A549 (cell line): Measurements from ENCODE around the gene LILRA5.

Experiments used
- CEBPB ChIP-seq, 2 experiments: fragments of >200 bp in 1 of 2; sonication (Bioruptor Twin) in 1 of 2; formaldehyde crosslinking in 1 of 2; IDR thresholded peaks; 2 replicates each; pipeline ENCODE4 v1.6.1; 2012 to 2016
- EP300 ChIP-seq, 2 experiments: fragments of >200 bp; sonication (Bioruptor Twin); formaldehyde crosslinking; IDR thresholded peaks; 2 replicates in 1 of 2; 3 replicates in 1 of 2; pipeline ENCODE4 v1.6.1; 2016 to 2017
- MYC ChIP-seq: IDR thresholded peaks from 2 replicates; pipeline ENCODE4 v1.6.1; 2012; ENCODE audit warnings: mild to moderate bottlenecking, inconsistent platforms, low read length, improper control_type of control experiment, borderline replicate concordance
- RCOR1 ChIP-seq: fragments of 150-350 bp; IDR thresholded peaks from 2 replicates; pipeline ENCODE4 v1.6.1; 2014; ENCODE audit warnings: antibody characterized with exemption, low read length, low read depth
- TF ChIP-seq, protein P1 (sequence below): fragments of 200-600 bp; sonication (generic); IDR thresholded peaks from 2 replicates; pipeline ENCODE4 v1.6.1; 2016; ENCODE audit warnings: antibody characterized with exemption, mild to moderate bottlenecking, moderate library complexity
- TF ChIP-seq, protein P2 (sequence below): fragments of >200 bp; sonication (Bioruptor Twin); formaldehyde crosslinking; IDR thresholded peaks from 3 replicates; pipeline ENCODE4 v1.5.1; 2016
- TF ChIP-seq, protein P3 (sequence below): fragments of 250-450 bp; sonication (Bioruptor Pico); IDR thresholded peaks from 2 replicates; pipeline ENCODE4 v1.5.0; 2020; ENCODE audit warnings: low read depth, mild to moderate bottlenecking, moderate library complexity
- TF ChIP-seq, protein P4 (sequence below): fragments of 450-650 bp; IDR thresholded peaks from 2 replicates; pipeline ENCODE4 v1.6.1; 2014; ENCODE audit warnings: antibody characterized with exemption

DNA sequence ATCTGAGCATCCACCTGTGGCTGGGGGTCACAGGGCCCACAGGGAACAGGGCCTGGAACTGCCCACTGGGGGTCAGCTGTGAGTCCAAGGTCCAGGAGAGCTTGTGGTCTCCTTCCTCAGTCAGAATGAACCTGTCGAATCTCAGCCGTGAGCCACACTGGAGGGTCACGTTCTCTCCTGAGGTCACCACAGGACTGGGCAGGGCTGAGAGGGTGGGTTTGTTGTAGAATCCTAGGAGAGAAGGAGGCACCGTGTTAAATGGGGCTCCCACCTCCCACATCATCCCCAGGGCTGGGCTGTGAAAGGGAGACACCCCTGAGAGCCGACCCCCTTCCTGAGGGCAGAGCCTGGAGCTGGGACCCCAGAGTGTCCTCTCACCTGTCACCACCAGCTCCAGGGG is 1.5 kb downstream of the LILRA5 start:
- TF ChIP-seq, protein P1, sequence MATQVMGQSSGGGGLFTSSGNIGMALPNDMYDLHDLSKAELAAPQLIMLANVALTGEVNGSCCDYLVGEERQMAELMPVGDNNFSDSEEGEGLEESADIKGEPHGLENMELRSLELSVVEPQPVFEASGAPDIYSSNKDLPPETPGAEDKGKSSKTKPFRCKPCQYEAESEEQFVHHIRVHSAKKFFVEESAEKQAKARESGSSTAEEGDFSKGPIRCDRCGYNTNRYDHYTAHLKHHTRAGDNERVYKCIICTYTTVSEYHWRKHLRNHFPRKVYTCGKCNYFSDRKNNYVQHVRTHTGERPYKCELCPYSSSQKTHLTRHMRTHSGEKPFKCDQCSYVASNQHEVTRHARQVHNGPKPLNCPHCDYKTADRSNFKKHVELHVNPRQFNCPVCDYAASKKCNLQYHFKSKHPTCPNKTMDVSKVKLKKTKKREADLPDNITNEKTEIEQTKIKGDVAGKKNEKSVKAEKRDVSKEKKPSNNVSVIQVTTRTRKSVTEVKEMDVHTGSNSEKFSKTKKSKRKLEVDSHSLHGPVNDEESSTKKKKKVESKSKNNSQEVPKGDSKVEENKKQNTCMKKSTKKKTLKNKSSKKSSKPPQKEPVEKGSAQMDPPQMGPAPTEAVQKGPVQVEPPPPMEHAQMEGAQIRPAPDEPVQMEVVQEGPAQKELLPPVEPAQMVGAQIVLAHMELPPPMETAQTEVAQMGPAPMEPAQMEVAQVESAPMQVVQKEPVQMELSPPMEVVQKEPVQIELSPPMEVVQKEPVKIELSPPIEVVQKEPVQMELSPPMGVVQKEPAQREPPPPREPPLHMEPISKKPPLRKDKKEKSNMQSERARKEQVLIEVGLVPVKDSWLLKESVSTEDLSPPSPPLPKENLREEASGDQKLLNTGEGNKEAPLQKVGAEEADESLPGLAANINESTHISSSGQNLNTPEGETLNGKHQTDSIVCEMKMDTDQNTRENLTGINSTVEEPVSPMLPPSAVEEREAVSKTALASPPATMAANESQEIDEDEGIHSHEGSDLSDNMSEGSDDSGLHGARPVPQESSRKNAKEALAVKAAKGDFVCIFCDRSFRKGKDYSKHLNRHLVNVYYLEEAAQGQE, result no peak
- TF ChIP-seq, protein P2, sequence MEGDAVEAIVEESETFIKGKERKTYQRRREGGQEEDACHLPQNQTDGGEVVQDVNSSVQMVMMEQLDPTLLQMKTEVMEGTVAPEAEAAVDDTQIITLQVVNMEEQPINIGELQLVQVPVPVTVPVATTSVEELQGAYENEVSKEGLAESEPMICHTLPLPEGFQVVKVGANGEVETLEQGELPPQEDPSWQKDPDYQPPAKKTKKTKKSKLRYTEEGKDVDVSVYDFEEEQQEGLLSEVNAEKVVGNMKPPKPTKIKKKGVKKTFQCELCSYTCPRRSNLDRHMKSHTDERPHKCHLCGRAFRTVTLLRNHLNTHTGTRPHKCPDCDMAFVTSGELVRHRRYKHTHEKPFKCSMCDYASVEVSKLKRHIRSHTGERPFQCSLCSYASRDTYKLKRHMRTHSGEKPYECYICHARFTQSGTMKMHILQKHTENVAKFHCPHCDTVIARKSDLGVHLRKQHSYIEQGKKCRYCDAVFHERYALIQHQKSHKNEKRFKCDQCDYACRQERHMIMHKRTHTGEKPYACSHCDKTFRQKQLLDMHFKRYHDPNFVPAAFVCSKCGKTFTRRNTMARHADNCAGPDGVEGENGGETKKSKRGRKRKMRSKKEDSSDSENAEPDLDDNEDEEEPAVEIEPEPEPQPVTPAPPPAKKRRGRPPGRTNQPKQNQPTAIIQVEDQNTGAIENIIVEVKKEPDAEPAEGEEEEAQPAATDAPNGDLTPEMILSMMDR, result no peak
- TF ChIP-seq, protein P3, sequence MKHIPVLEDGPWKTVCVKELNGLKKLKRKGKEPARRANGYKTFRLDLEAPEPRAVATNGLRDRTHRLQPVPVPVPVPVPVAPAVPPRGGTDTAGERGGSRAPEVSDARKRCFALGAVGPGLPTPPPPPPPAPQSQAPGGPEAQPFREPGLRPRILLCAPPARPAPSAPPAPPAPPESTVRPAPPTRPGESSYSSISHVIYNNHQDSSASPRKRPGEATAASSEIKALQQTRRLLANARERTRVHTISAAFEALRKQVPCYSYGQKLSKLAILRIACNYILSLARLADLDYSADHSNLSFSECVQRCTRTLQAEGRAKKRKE (CRISPR knock-in tag), result no peak
- TF ChIP-seq EP300 (IDR thresholded peaks at IDR 0.05), result no peak
- TF ChIP-seq, protein P4, sequence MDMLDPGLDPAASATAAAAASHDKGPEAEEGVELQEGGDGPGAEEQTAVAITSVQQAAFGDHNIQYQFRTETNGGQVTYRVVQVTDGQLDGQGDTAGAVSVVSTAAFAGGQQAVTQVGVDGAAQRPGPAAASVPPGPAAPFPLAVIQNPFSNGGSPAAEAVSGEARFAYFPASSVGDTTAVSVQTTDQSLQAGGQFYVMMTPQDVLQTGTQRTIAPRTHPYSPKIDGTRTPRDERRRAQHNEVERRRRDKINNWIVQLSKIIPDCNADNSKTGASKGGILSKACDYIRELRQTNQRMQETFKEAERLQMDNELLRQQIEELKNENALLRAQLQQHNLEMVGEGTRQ, result no peak
- TF ChIP-seq RCOR1, result no peak
- TF ChIP-seq MYC, result no peak
- TF ChIP-seq CEBPB (IDR thresholded peaks at IDR 0.05), result no peak
